SK-N-SH treated with all-trans-retinoic acid at 6 μM for 48 hours (cell line): ENCODE results near the gene C2CD4D.

ENCODE experiments used
- ATAC-seq: fragments of 200-7000 bp; cut with Tn5 transposase; 3 replicates; pipeline ENCODE4 v1.9.1; 2020; ENCODE audit warnings: mild to moderate bottlenecking, moderate library complexity
- ARNTL ChIP-seq: fragments of 450-650 bp; formaldehyde crosslinking; IDR thresholded peaks from 2 replicates; pipeline ENCODE4 v1.5.0; 2020; ENCODE audit warnings: low read depth, mild to moderate bottlenecking, moderate library complexity, borderline replicate concordance
- BACH2 ChIP-seq: fragments of 250-450 bp; sonication (Bioruptor Pico); IDR thresholded peaks from 2 replicates; pipeline ENCODE4 v1.9.0; 2021; ENCODE audit warnings: mild to moderate bottlenecking, borderline replicate concordance
- CREB5 ChIP-seq: fragments of 250-450 bp; sonication (Bioruptor Pico); IDR thresholded peaks from 2 replicates; pipeline ENCODE4 v1.5.1; 2020; ENCODE audit warnings: low read depth, mild to moderate bottlenecking, moderate library complexity
- ESRRG ChIP-seq: fragments of 250-450 bp; sonication (Bioruptor Pico); IDR thresholded peaks from 2 replicates; pipeline ENCODE4 v1.6.1; 2021; ENCODE audit warnings: mild to moderate bottlenecking
- GLIS3 ChIP-seq: fragments of 250-450 bp; sonication (Bioruptor Pico); IDR thresholded peaks from 2 replicates; pipeline ENCODE4 v1.5.0; 2020; ENCODE audit warnings: mild to moderate bottlenecking, moderate library complexity
- ISL1 ChIP-seq: fragments of 250-450 bp; sonication (Bioruptor Pico); IDR thresholded peaks from 2 replicates; pipeline ENCODE4 v2.1.2; 2022; ENCODE audit warnings: mild to moderate bottlenecking, moderate library complexity
- OSR1 ChIP-seq: fragments of 250-450 bp; sonication (Bioruptor Pico); IDR thresholded peaks from 2 replicates; pipeline ENCODE4 v1.8.0; 2022; ENCODE audit warnings: moderate library complexity, mild to moderate bottlenecking, inconsistent platforms
- PATZ1 ChIP-seq: fragments of 250-450 bp; sonication (Bioruptor Pico); IDR thresholded peaks from 2 replicates; pipeline ENCODE4 v1.8.0; 2020; ENCODE audit warnings: mild to moderate bottlenecking, moderate library complexity, borderline replicate concordance
- POU6F1 ChIP-seq: fragments of 250-450 bp; sonication (Bioruptor Pico); IDR thresholded peaks from 2 replicates; pipeline ENCODE4 v1.8.0; 2021; ENCODE audit warnings: low read depth, mild to moderate bottlenecking, moderate library complexity, borderline replicate concordance
- PPARA ChIP-seq: fragments of 250-450 bp; sonication (Bioruptor Pico); IDR thresholded peaks from 2 replicates; pipeline ENCODE4 v1.5.0; 2020; ENCODE audit warnings: mild to moderate bottlenecking, borderline replicate concordance
- RARB ChIP-seq: fragments of 250-450 bp; sonication (Bioruptor Pico); IDR thresholded peaks from 2 replicates; pipeline ENCODE4 v1.8.0; 2021; ENCODE audit warnings: mild to moderate bottlenecking, moderate library complexity
- SNAI2 ChIP-seq: fragments of 250-450 bp; sonication (Bioruptor Pico); IDR thresholded peaks from 2 replicates; pipeline ENCODE4 v1.5.0; 2020; ENCODE audit warnings: mild to moderate bottlenecking, moderate library complexity
- TOX ChIP-seq: fragments of 250-450 bp; sonication (Bioruptor Pico); IDR thresholded peaks from 2 replicates; pipeline ENCODE4 v1.8.0; 2021; ENCODE audit warnings: mild to moderate bottlenecking, moderate library complexity, borderline replicate concordance
- ZC3H10 ChIP-seq: fragments of 250-450 bp; sonication (Bioruptor Pico); IDR thresholded peaks from 2 replicates; pipeline ENCODE4 v1.5.1; 2021; ENCODE audit warnings: mild to moderate bottlenecking, moderate library complexity
- ZFP30 ChIP-seq: fragments of 450-650 bp; formaldehyde crosslinking; IDR thresholded peaks from 2 replicates; pipeline ENCODE4 v1.5.0; 2022; ENCODE audit warnings: mild to moderate bottlenecking, moderate library complexity
- ZNF565 ChIP-seq: fragments of 450-650 bp; formaldehyde crosslinking; conservative IDR thresholded peaks from 2 replicates; pipeline ENCODE4 v1.5.0; 2020; ENCODE audit warnings: low read depth, mild to moderate bottlenecking, moderate library complexity
- ZNF70 ChIP-seq: fragments of 450-650 bp; formaldehyde crosslinking; IDR thresholded peaks from 2 replicates; pipeline ENCODE4 v1.5.0; 2020; ENCODE audit warnings: mild to moderate bottlenecking, moderate library complexity
- ZNF8 ChIP-seq: fragments of 450-650 bp; formaldehyde crosslinking; IDR thresholded peaks from 2 replicates; pipeline ENCODE4 v1.5.0; 2020; ENCODE audit warnings: mild to moderate bottlenecking, moderate library complexity
- TF ChIP-seq, protein P1 (sequence below): fragments of 250-450 bp; sonication (Bioruptor Pico); IDR thresholded peaks from 2 replicates; pipeline ENCODE4 v1.5.0; 2020; ENCODE audit warnings: mild to moderate bottlenecking, moderate library complexity
- TF ChIP-seq, protein P2 (sequence below): fragments of 250-450 bp; sonication (Bioruptor Pico); IDR thresholded peaks from 2 replicates; pipeline ENCODE4 v1.5.1; 2021; ENCODE audit warnings: mild to moderate bottlenecking, moderate library complexity

Gene C2CD4D

DNA sequence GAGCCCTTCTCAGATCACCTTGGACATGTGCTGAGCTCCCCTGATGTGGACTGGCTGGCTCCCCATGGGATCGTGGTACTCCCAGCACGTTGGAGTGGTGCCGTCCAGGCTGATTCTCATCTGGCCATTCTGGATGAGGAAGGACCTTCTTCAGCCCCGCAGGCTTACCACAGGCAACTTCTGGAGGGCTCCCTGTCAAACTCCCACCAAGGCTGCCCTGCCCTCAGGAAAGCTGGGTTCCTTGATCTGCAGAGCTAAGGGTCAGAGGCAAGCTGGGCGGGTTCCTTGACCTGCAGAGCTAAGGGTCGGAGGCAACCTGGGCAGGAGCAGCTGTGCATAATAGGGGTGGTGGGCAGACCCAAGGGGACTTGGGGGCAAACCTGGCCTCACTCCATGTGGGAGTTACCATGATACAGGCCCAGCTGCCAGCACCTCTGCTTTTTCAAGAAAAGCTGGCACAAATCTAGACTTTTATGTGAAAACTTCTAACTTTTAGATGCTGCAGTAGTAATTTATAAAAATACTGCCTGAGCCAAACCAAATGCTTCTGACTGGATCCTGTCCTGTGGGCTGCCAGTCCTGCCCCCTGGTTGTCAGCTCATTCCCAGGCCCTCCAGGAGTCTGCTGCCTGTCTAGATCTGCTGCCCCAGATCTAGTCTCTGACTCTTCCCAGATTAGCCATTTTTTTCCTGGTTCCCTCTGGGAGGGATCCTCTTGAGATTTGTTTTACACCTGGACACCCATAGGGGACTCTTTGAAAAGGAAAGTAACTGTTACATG is 19.5 kb upstream of the C2CD4D start:
- TF ChIP-seq, protein P1, sequence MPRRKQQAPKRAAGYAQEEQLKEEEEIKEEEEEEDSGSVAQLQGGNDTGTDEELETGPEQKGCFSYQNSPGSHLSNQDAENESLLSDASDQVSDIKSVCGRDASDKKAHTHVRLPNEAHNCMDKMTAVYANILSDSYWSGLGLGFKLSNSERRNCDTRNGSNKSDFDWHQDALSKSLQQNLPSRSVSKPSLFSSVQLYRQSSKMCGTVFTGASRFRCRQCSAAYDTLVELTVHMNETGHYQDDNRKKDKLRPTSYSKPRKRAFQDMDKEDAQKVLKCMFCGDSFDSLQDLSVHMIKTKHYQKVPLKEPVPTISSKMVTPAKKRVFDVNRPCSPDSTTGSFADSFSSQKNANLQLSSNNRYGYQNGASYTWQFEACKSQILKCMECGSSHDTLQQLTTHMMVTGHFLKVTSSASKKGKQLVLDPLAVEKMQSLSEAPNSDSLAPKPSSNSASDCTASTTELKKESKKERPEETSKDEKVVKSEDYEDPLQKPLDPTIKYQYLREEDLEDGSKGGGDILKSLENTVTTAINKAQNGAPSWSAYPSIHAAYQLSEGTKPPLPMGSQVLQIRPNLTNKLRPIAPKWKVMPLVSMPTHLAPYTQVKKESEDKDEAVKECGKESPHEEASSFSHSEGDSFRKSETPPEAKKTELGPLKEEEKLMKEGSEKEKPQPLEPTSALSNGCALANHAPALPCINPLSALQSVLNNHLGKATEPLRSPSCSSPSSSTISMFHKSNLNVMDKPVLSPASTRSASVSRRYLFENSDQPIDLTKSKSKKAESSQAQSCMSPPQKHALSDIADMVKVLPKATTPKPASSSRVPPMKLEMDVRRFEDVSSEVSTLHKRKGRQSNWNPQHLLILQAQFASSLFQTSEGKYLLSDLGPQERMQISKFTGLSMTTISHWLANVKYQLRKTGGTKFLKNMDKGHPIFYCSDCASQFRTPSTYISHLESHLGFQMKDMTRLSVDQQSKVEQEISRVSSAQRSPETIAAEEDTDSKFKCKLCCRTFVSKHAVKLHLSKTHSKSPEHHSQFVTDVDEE (CRISPR knock-in tag), result no peak
- no peak for TF ChIP-seq RARB
- TF ChIP-seq OSR1 (CRISPR knock-in tag), result no peak
- TF ChIP-seq TOX, result no peak
- no peak for TF ChIP-seq PPARA (CRISPR knock-in tag)
- TF ChIP-seq ARNTL (CRISPR knock-in tag), result no peak
- TF ChIP-seq PATZ1 (CRISPR knock-in tag), result no peak
- no peak for TF ChIP-seq ISL1 (CRISPR knock-in tag)
- TF ChIP-seq SNAI2 (CRISPR knock-in tag), result no peak
- no peak for TF ChIP-seq ZC3H10 (CRISPR knock-in tag)
- TF ChIP-seq ZNF8 (CRISPR knock-in tag), result no peak
- no peak for TF ChIP-seq ZFP30 (CRISPR knock-in tag)
- TF ChIP-seq CREB5, result no peak
- TF ChIP-seq BACH2, result no peak
- TF ChIP-seq, protein P2, sequence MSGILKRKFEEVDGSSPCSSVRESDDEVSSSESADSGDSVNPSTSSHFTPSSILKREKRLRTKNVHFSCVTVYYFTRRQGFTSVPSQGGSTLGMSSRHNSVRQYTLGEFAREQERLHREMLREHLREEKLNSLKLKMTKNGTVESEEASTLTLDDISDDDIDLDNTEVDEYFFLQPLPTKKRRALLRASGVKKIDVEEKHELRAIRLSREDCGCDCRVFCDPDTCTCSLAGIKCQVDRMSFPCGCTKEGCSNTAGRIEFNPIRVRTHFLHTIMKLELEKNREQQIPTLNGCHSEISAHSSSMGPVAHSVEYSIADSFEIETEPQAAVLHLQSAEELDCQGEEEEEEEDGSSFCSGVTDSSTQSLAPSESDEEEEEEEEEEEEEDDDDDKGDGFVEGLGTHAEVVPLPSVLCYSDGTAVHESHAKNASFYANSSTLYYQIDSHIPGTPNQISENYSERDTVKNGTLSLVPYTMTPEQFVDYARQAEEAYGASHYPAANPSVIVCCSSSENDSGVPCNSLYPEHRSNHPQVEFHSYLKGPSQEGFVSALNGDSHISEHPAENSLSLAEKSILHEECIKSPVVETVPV (CRISPR knock-in tag), result no peak
- no peak for ATAC-seq

DNA sequence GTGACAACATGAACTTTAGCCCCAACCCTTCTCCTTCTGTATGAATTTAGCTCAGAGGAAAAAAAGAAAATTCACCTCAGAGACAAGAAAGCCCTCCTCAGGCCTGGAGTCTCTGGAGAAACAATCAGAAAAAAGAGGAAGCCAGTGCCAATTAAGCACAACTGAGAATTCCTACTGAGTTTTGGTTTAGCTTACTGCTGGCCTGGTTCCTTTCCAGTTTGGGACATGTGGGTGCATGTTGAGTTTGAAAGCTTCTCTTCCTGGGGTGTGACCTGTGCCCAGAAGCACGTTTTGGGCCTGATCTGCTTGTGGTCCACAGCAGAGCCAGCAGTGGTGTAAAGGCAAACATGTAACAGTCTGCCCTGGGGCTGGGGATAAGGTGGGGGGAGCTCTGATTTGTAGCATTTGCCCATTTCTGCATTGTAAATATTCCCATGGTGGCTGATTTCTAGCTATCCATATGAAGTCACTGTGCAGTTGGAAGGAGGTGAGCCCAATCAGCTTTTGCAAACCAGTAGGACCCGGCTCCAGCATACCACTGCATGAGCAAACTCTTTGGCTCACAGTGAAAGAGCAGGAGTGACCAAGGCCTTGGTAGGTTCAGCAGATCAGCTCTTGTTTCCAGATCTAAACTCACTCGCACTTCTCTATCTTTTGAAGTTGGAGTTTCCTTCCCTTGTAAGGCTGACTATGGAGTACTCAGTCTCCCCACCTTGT is 18.6 kb upstream of the C2CD4D start:
- no peak for ATAC-seq
- TF ChIP-seq POU6F1 (CRISPR knock-in tag) (no peak), GLIS3 (CRISPR knock-in tag) (no peak), ESRRG (no peak), ZC3H10 (CRISPR knock-in tag) (no peak), ZNF70 (no peak), PPARA (CRISPR knock-in tag) (no peak), PATZ1 (CRISPR knock-in tag) (no peak), ZNF8 (CRISPR knock-in tag) (no peak), ARNTL (CRISPR knock-in tag) (no peak), OSR1 (CRISPR knock-in tag) (no peak), ZNF565 (CRISPR knock-in tag) (no peak)
- TF ChIP-seq, protein P2 (CRISPR knock-in tag), result no peak
- TF ChIP-seq, all 23 proteins: peak for 0
